Erythroblast (primary cell): ENCODE measurements around the gene CCDC81.

Experiments
- GATA1 ChIP-seq: IDR thresholded peaks from 2 replicates; pipeline ENCODE4 v1.6.1; 2011; ENCODE audit warnings: low read depth, mild to moderate bottlenecking, control low read depth, low read length, moderate library complexity
- POLR2A ChIP-seq: IDR thresholded peaks from 2 replicates; pipeline ENCODE4 v1.6.1; 2011; ENCODE audit warnings: mild to moderate bottlenecking, low read length

- no peak for TF ChIP-seq POLR2A
- no peak for TF ChIP-seq GATA1
These were observed 16.0 kb upstream of the CCDC81 start for GRCh38 chr11:86358720-86359119.
